Activated T-helper 17 cell treated with anti-CD3 and anti-CD28 coated beads, Interleukin-2, amount 50 U/mL, for 72 hours (primary cell): ENCODE results near the gene TCP11. TPM values are rescaled to one million over a fixed set of nuclear protein-coding genes. Genes with fewer than 3 reads are reported as not detected.

Experiments
- ATAC-seq: fragments of 150-1000 bp; cut with Tn5 transposase; replicated peaks from 2 replicates; pipeline ENCODE4 v1.10.0; 2021; ENCODE audit warnings: mild to moderate bottlenecking, moderate library complexity
- H3K27ac Mint-ChIP-seq: one replicate; pipeline ENCODE4 v1.8.0; 2022; ENCODE audit warnings: mixed read lengths
- H3K27me3 Mint-ChIP-seq: one replicate; pipeline ENCODE4 v1.8.0; 2022; ENCODE audit warnings: mixed read lengths
- H3K36me3 Mint-ChIP-seq: one replicate; pipeline ENCODE4 v1.8.0; 2022; ENCODE audit warnings: low read depth, mild to moderate bottlenecking, mixed read lengths
- H3K4me1 Mint-ChIP-seq: one replicate; pipeline ENCODE4 v1.8.0; 2022; ENCODE audit warnings: mixed read lengths
- H3K4me3 Mint-ChIP-seq: one replicate; pipeline ENCODE4 v1.8.0; 2022; ENCODE audit warnings: mild to moderate bottlenecking, mixed read lengths
- H3K9me3 Mint-ChIP-seq: one replicate; pipeline ENCODE4 v1.8.0; 2022; ENCODE audit warnings: mixed read lengths
- total RNA-seq, 2 donors: library from RNA; stranded (reverse); gene quantifications; one replicate each; pipeline ENCODE4 v1.2.3, GENCODE V29; 2022

The TCP11 gene
- total RNA-seq, 2 donors from 2014 or later, result not detected

GRCh38 chr6:35068644-35069043 lies 72.5 kb downstream of the TCP11 start:
- no peaks in the 10 kb centered on the region for H3K4me1 Mint-ChIP-seq
- H3K27me3 Mint-ChIP-seq, result no peaks in the 10 kb centered on the region
- no peak overlapping the region for H3K27ac Mint-ChIP-seq
- no peaks in the 10 kb centered on the region for H3K36me3 Mint-ChIP-seq
- no peak overlapping the region for H3K4me3 Mint-ChIP-seq
- ATAC-seq, result no peak
- H3K9me3 Mint-ChIP-seq, result no peaks in the 10 kb centered on the region

DNA sequence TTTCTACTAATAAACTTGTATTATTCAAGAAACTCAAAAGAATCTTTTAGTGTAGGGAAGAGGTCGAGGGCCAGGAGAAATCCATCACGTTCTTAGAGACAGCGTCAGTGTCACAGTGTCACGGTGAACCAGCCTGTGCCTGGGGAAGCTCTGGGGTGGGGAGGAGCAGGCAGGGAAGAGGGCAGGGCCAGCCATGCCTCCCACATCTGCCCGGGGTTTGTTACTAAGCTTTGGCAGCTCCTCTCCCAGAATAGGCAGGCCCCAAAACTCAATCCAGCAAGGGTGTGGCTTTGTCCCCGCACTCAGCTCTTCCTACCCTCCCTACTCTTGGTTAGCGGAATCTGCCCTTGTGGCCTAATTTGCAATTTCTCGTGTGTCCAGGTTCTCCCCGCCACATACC lies 72.9 kb downstream of the TCP11 start:
- no peaks in the 10 kb centered on the region for H3K27me3 Mint-ChIP-seq
- no peak for ATAC-seq
- H3K4me3 Mint-ChIP-seq, result no peak overlapping the region
- no peaks in the 10 kb centered on the region for H3K9me3 Mint-ChIP-seq
- no peak overlapping the region for H3K27ac Mint-ChIP-seq
- no peaks in the 10 kb centered on the region for H3K4me1 Mint-ChIP-seq
- H3K36me3 Mint-ChIP-seq, result no peaks in the 10 kb centered on the region

Other genes starting within 250 kb of the TCP11 start
- under 1 TPM in 1 of 2 donors, not detected in 1; 0.05 TPM for gene SCUBE3, start 72.6 kb upstream of the TCP11 start, total RNA-seq
- 10 to 100 TPM; 44.3 to 53.2 TPM for gene ZNF76, start 118.4 kb upstream of the TCP11 start, total RNA-seq
- 100 to 1,000 TPM; 117 to 133 TPM for gene DEF6, start 156.5 kb upstream of the TCP11 start, total RNA-seq
- 10 to 100 TPM; 21.0 to 27.9 TPM for gene PPARD, start 201.2 kb upstream of the TCP11 start, total RNA-seq